Keratinocyte (primary cell): Measurements from ENCODE around the gene TBC1D13.

ENCODE experiments used
- CTCF ChIP-seq, 3 experiments: IDR thresholded peaks in 1 of 3; conservative IDR thresholded peaks in 1 of 3; optimal IDR thresholded peaks in 1 of 3; 2 replicates in 2 of 3; 3 replicates in 1 of 3; pipeline versions ENCODE3 to v1.5.1; 2011; ENCODE audit warnings: low read length in 3 of 3, mild to moderate bottlenecking in 3 of 3, moderate library complexity in 2 of 3, control low read depth in 1 of 3, inconsistent platforms in 1 of 3; ENCODE audit not compliant: insufficient read depth in 2 of 3; ENCODE audit errors: extremely low read depth in 1 of 3
- EZH2 ChIP-seq: IDR thresholded peaks from one replicate; pipeline ENCODE4 v1.6.1; 2012; ENCODE audit warnings: inconsistent platforms, mild to moderate bottlenecking, low read length, moderate library complexity

GRCh38 chr9:128810873-128811272 lies 23.8 kb downstream of the TBC1D13 start:
- TF ChIP-seq CTCF (optimal IDR thresholded peaks at IDR 0.05 in 1 of 3, IDR thresholded peaks at IDR 0.05 in 1 of 3, conservative IDR thresholded peaks at IDR 0.05 in 1 of 3; ENCODE audit: extremely low read depth in 1 of 3, insufficient read depth in 2 of 3, low read length in 3 of 3) (no peak), EZH2 (no peak)
